Stimulated activated CD4-positive, alpha-beta T cell treated with anti-CD3 and anti-CD28 coated beads, Interleukin-12 subunit alpha, Interleukin-12 subunit beta, amount 100 ng/mL, for 4 hours (primary cell): Measurements from ENCODE around the gene MICOS13.
"Not testable (repeated sequence)": the region's sequence is repeated elsewhere in the genome, so short reads cannot be mapped to it uniquely, and the experiment has no call there.

Experiments
- DNase-seq: peaks from one replicate; pipeline ENCODE4 v3.0.0-alpha.2; 2020

MICOS13 gene

GRCh38 chr19:5698635-5699422 is 18.5 kb upstream of the MICOS13 start:
- no peak for DNase-seq

GRCh38 chr19:5697890-5698634 is 17.7 kb upstream of the MICOS13 start:
- DNase-seq = no peak

GRCh38 chr19:5697022-5697889 is 16.9 kb upstream of the MICOS13 start:
- DNase-seq = no peak

GRCh38 chr19:5696196-5697021 is 16.1 kb upstream of the MICOS13 start:
- DNase-seq = no peak

GRCh38 chr19:5695649-5696195 is 15.4 kb upstream of the MICOS13 start:
- DNase-seq = no peak

GRCh38 chr19:5694956-5695648 is 14.8 kb upstream of the MICOS13 start:
- DNase-seq = no peak

- DNase-seq = no peak
Observed at GRCh38 chr19:5694167-5694955, 14.0 kb upstream of the MICOS13 start.

- DNase-seq = no peak
Observed at GRCh38 chr19:5693195-5694166, 13.2 kb upstream of the MICOS13 start.

GRCh38 chr19:5692723-5693194 is 12.4 kb upstream of the MICOS13 start:
- DNase-seq = peak; percentile 27

- DNase-seq = peak; percentile 32
Observed at GRCh38 chr19:5691822-5692722, 11.8 kb upstream of the MICOS13 start.

- DNase-seq = peak; percentile 68
Observed at GRCh38 chr19:5690955-5691821, 10.9 kb upstream of the MICOS13 start.

- DNase-seq = peak; percentile 100
Observed at GRCh38 chr19:5690125-5690954, 10.0 kb upstream of the MICOS13 start, which contains the start of gene RPL36. Gene RPL36 (plus strand): TSS chr19:5690295. CDS start chr19:5690508, 213 bp downstream.

- DNase-seq = not testable (repeated sequence)
Observed at GRCh38 chr19:5688262-5688881, 8.1 kb upstream of the MICOS13 start.

- no peak for DNase-seq
Observed at GRCh38 chr19:5687360-5688198, 7.3 kb upstream of the MICOS13 start.
